ENCODE measurements around the gene SUMF2.
"Not testable (repeated sequence)": the region's sequence is repeated elsewhere in the genome, so short reads cannot be mapped to it uniquely, and the experiment has no call there.

The SUMF2 gene

DNA sequence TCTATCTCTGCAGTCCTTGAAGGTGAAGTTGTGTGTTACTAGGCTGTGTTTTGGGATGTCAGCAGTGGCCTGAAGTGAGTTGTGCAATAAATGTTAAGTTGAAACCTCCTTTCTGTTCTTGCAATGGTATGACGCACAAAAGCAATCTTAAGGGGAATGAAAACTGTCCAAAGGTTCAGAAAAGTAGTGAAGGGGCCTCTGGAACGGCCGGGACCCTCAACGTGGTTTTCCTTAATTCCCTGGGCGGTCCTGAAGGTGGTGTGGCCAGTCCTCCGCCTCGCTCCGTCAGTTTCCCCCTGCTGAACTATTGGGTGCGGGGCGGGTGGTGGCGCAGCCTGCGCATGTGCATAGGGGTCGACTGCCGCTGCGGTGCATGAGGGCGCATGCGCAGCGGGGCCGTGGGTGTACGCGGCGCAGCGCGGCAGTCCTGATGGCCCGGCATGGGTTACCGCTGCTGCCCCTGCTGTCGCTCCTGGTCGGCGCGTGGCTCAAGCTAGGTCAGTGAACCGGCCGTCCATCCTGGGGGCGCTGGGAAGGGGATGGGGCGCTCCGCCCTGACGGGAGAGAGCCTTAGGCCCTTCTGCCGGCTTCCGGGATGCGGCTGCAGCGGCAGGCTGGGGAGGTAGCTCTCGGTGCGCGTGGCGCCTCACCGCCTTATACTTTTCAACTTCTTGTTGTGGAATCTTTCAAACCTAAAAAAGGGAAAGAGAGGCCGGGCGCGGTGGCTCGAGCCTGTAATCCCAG lies at the start of gene SUMF2:
Gene SUMF2, plus strand, starts transcription at position 405 of the 744 bp plus-strand sequence. Its CDS starts 26 bp downstream, at position 431.
- DNase-seq, result peak; percentile 92

DNA sequence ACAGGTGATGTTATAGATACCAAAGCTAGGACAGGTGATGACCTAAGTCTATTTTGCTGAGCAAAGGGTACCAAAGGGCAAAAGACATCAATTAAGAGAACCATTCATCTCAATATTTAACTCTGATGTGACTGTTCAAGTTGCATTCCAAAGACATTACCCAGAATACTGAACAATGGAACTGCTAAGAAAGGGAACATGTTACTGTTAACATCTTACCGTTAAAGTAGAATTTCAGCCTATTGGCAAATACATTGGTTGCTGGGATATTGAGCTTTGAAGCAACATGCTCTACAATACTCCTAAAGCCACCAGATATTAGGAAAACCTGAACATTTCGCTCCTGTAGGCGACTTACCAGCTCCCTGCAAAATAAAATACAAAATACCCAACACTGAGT lies 47.1 kb upstream of the SUMF2 start:
- not testable (repeated sequence) for DNase-seq

DNA sequence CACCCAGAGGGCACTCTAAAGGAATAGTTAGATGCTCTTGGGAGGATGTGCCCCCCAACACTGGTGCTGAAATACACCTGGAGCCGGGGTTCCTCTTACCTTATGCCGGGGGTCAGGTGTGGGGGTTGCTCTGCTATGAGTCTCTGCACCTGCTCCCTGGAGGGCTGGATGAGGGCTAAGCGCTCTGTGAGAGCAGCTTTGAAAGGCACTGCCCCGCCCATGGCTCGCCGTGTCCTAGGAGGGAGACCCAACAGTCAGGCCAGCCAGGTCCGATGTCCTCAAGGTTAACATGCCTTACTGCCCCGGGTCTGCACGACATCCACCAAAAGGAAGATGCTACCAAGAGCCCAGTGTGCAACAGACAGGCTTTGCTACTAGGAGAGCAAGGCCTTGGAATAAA lies 44.6 kb upstream of the SUMF2 start:
- DNase-seq, result no peak

DNA sequence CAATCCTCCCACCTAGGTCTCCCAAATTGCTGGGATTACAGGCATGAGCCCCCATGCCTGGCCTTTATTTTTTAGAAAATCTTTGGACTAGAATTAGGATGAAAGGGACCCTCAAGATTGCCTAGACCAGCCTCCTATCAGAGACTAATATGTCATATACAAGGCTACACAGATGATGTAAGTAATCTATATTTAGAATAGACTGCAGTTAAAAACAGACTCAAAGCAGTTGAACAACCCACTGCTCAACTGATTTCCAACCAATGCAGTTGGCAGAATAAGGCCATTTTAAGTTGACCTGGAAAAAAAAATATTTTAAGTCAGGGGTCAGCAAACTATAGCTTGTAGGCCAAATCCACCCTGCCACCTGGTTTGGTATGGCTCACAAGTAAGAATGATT lies 40.6 kb upstream of the SUMF2 start:
- no peak for DNase-seq

DNA sequence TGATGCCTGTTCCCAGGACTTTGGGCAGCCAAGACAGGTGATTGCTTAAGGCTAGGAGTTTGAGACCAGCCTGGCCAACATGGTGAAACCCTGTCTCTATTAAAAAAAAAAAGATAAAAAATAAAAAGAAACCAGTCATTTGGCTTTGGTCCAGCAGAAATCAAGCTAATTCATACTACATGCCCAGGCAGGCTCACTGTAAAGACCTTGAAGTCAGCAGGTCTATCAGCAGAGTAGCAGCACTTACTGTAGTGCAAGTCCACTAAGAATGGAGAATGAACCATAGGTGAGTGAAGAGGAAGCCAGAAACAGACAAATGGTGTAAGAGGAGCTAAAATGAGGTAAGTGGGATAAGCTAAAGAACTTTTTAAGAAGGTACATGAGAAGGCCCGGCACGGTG lies 37.5 kb upstream of the SUMF2 start:
- DNase-seq, result no peak

DNA sequence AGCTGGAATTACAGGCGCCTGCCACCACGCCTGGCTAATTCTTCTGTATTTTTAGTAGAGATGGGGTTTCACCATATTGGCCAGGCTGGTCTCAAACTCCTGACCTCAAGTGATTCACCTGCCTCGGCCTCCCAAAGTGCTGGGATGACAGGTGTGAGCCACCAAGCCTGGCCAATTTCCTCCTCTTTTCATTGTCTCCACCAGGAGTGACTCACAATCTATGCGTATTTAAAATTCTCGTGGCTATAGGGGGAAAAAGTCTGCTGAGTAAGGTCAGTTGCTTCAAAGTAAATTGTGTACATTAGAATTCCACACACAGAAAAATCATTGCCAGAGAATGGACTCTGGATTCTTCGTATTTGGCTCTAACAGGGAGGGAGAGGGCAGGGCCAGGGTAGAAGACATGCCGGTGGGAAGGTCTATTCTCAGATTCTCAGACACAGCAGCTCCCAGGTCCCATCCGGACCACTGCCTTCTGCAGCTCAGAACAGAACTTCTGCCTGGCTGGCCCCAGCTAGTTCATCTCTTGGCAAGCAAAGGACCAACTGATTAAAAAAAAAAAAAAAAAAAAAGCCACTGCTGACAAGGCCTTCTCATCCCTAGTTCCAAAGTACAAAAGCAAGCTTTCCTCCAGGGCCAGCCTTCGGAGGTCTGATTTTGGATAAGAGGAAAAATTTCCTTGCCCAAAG lies 35.0 kb upstream of the SUMF2 start:
- DNase-seq, result no peak

- no peak for DNase-seq
Observed at GRCh38 chr7:56030340-56030739, 33.7 kb upstream of the SUMF2 start.

DNA sequence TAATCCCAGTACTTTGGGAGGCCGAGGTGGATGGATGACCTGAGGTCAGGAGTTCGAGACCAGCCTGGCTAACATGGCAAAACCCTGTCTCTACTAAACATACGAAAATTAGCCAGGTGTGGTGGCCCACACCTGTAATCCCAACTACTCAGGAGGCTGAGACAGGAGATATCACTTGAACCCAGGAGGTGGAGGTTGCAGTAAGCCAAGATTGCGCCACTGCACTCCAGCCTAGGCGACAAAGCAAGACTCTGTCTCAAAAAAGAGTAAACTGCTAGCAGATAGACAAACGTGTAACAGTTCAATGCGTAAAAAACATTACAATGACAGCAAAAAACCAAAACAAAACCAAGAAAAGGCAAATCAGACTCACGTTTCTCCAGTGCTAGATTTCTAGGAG lies 32.5 kb upstream of the SUMF2 start:
- DNase-seq, result not testable (repeated sequence)

DNA sequence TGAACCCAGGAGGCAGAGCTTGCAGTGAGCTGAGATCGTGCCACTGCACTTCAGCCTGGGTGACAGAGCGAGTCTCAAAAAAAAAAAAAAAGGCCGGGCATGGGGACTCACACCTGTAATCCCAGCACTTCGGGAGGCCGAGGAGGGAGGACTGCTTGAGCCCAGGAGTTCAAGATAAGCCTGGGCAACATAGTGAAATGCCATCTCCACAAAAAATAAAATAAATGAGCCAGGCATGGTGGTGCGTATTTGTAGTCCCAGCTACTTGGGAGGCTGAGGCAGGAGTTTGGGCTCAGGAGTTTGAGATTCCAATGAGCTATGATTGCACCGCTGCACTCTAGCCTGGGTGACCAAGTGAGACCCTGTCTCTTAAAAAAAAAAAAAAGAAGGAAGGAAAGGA lies 31.5 kb upstream of the SUMF2 start:
- DNase-seq, result not testable (repeated sequence)

- peak; percentile 71 for DNase-seq
Observed at GRCh38 chr7:56033671-56034432, 30.2 kb upstream of the SUMF2 start.

GRCh38 chr7:56040730-56041129 lies 23.4 kb upstream of the SUMF2 start:
- DNase-seq, result no peak

- not testable (repeated sequence) for DNase-seq
Observed at GRCh38 chr7:56045758-56046157, 18.3 kb upstream of the SUMF2 start.

- DNase-seq, result no peak
Observed at GRCh38 chr7:56046721-56047445, 17.2 kb upstream of the SUMF2 start.

DNA sequence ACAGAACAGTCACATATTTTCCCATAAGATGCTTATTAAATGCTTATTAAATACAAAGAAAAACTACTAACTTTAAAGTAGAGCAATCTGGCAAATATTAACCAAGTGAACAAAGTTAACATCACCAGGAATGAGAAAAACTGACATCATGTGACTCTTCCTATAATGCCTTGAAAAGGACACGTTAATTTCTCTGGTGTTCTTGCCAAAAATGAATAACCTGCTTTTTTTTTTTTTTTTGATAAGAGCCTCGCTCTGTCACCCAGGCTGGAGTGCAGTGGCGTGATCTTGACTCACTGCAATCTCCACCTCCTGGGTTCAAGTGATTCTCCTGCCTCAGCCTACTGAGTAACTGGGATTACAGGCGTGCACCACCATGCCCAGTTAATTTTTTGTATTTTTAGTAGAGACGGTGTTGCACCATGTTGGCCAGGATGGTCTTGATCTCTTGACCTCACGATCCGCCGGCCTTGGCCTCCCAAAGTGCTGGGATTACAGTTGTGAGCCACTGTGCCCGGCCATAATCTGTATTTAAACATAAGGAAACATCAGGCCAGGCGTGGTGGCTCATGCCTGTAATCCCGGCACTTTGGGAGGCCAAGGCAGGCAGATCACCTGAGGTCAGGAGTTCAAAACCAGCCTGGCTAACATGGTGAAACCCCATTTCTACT lies 16.5 kb upstream of the SUMF2 start:
- DNase-seq, result not testable (repeated sequence)

- no peak for DNase-seq
Observed at GRCh38 chr7:56048245-56048644, 15.8 kb upstream of the SUMF2 start.

- not testable (repeated sequence) for DNase-seq
Observed at GRCh38 chr7:56048763-56049162, 15.3 kb upstream of the SUMF2 start.

- no peak for DNase-seq
Observed at GRCh38 chr7:56051053-56051338, 13.1 kb upstream of the SUMF2 start.

DNA sequence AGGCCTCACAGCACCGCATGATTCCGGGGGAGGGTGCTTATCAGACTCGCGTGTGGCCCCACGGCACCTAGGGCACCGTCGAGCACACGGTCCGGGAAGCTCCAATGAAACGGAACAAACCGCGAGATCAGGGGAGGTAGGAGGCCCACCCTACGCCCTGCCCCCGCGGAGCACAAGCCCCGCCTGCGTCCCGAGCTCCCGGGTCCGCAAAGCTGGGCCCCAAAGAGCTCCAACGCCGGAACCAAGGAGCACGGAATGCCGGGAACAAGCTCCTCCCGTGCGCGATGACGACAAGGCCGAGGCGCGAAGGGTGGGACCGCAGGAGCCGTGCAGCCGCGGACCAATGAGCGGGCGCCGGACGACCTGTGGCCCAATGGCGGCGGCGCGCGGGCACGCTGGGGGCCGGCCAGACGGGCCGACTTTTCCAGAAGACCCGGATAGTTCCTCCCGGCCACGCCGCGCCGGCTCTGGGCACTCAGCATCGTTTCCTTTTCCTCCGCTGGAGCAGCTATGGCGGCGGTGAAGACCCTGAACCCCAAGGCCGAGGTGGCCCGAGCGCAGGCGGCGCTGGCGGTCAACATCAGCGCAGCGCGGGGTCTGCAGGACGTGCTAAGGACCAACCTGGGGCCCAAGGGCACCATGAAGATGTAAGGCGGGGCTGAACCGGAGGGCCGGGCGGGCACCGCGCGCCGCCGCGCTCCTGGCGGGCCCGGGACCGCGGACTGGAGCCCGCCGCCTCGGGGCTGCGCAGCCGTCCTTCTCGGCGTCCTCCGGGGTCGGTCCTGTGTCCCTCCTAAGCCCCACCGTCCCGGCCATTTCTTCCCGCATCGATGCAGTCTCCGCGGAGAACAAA lies 12.5 kb upstream of the SUMF2 start, which contains the start of the genes CCT6A and PSPH:
Gene CCT6A, plus strand, starts transcription at position 427 of the 853 bp plus-strand sequence. Its CDS starts 84 bp downstream, at position 511.
Gene PSPH, minus strand, starts transcription at position 106 of the 853 bp plus-strand sequence. CDS start 30,232 bp downstream, outside the sequence.
- peak; percentile 94 for DNase-seq

- DNase-seq, result no peak
Observed at GRCh38 chr7:56053379-56053778, 10.7 kb upstream of the SUMF2 start.

DNA sequence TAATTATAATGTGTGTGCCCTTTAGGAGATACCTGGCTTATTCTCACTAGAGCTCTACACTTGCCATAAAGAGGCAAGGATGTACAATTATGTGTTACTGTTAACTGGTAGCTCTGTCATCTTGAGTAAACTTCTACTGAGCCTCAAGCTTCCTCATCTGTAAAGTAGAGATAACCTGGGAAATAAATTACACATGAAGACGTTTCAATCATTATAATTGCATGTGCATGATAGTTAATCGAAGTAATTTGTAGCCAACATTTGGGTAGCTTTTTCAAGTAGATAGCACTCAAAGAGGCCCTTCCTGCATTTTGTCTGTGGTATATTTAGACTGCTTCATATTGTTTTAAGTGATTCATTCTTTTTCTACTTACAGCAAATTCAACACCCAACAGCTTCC lies 10.1 kb upstream of the SUMF2 start:
- no peak for DNase-seq

- DNase-seq, result no peak
Observed at GRCh38 chr7:56062382-56062781, 1.7 kb upstream of the SUMF2 start.

Measured in stimulated activated CD4-positive, alpha-beta T cell treated with anti-CD3 and anti-CD28 coated beads, Interleukin-4, amount 100 ng/mL, for 1 hour (primary cell).